Measurements from ENCODE around the gene FAM229A. TPM values are rescaled to one million over a fixed set of nuclear protein-coding genes. Genes with fewer than 3 reads are reported as not detected.

FAM229A gene
- total and polyA plus RNA-seq, 9 of the 15 experiments (the other 6 are each of a cell fraction or from before 2014, with no cell fraction given), result 0.04 to 21.6 (median 7.4) TPM

- no peaks in the 10 kb centered on the region for H3K9me1 ChIP-seq (ENCODE audit: control insufficient read depth, insufficient read depth, low read length)
- no peak overlapping the region for H3K9ac ChIP-seq (ENCODE audit: insufficient read depth in 1 of 2, low read depth in 2 of 2, low read length in 2 of 2)
- no peak for FAIRE-seq
- no peak for DNase-seq (ENCODE audit: extremely low read depth in 1 of 4, low spot score in 3 of 4)
- TF ChIP-seq CEBPG (CRISPR knock-in tag; IDR thresholded peaks at IDR 0.05), result no peak
- peak; percentile 55 to 90; a peak in 3 of 4 replicates for TF ChIP-seq CEBPG (tag; conservative IDR thresholded peaks at IDR 0.05 in 1 of 2, IDR thresholded peaks at IDR 0.05 in 1 of 2)
- TF ChIP-seq HES1 (IDR thresholded peaks at IDR 0.05; ENCODE audit: low read depth), result no peak
- peak; percentile 19; the same call in 1 of the 2 replicates for TF ChIP-seq CEBPB (tag; IDR thresholded peaks at IDR 0.05)
- TF ChIP-seq ATF3 (IDR thresholded peaks at IDR 0.05), result 0 out of 2 replicates have a peak, but pooled peaks have one; percentile 17
- TF ChIP-seq ATF3 (CRISPR knock-in tag; conservative IDR thresholded peaks at IDR 0.05), result no peak
- no peak for TF ChIP-seq ZNF780A (CRISPR knock-in tag; IDR thresholded peaks at IDR 0.05)
- no peak for TF ChIP-seq ZNF165 (CRISPR knock-in tag; IDR thresholded peaks at IDR 0.05; ENCODE audit: borderline replicate concordance)
- peaks cover 69% of the 10 kb centered on the region for H3K36me3 ChIP-seq (ENCODE audit: control insufficient read depth, insufficient read depth, low read length)
- intact Hi-C loops (cut with micrococcal nuclease), result no loop called here
- no peak overlapping the region for H3K4me2 ChIP-seq (ENCODE audit: insufficient read depth, low read length)
- no peaks in the 10 kb centered on the region for H3K9me3 ChIP-seq (replicated peaks; ENCODE audit: control insufficient read depth, insufficient read depth, low read depth, low read length)
- H3K27ac ChIP-seq (ENCODE audit: extremely low read depth, low read depth, low read length), result no peak overlapping the region
- H3K79me2 ChIP-seq (ENCODE audit: control insufficient read depth, insufficient read depth, low read length), result peaks cover 28% of the 10 kb centered on the region
- no peak for ATAC-seq
- no TSS peak for BruUV-seq (replicated peaks)
- whole genome bisulfite sequencing (ENCODE audit: insufficient coverage, low coverage, missing lambda C conversion rate), result 95% methylated on average over 10 of the region's 10 CpGs
- H4K20me1 ChIP-seq (replicated peaks; ENCODE audit: control insufficient read depth, insufficient read depth, low read length), result peaks cover 3% of the 10 kb centered on the region; the same call in 1 of the 2 replicates
- H3K27me3 ChIP-seq (ENCODE audit: control insufficient read depth in 2 of 2, insufficient read depth in 2 of 2, low read length in 2 of 2), result no peaks in the 10 kb centered on the region
- in situ Hi-C loops (cut with MboI), result no loop called here
- ChIA-PET CTCF (ENCODE audit: low intra/inter-chr PET ratio) (no interaction called here), POLR2A (interaction anchor here (0.7 to 6.3 kb wide), 6 partner anchors 13 to 74 kb away, joined by 3 to 75 read pairs (median 6); partner anchors contain the start of gene MARCKSL1)
- H3K4me1 ChIP-seq (replicated peaks in 1 of 2; ENCODE audit: control insufficient read depth in 2 of 2, insufficient read depth in 2 of 2, low read length in 2 of 2), result no peaks in the 10 kb centered on the region
- H3K4me3 ChIP-seq, result no peak overlapping the region
- H2AFZ ChIP-seq (ENCODE audit: low read depth, low read length), result no peak overlapping the region
Measured at GRCh38 chr1:32318127-32318869, 44.0 kb downstream of the FAM229A start.

All from K562 (cell line).